Measurements from ENCODE around the gene CRYBG2. TPM values are rescaled to one million over a fixed set of nuclear protein-coding genes. Genes with fewer than 3 reads are reported as not detected.
A peak's percentile ranks its signal among the peaks of the same experiment; 100 is the strongest.
"Not testable (repeated sequence)": the region's sequence is repeated elsewhere in the genome, so short reads cannot be mapped to it uniquely, and the experiment has no call there.

CRYBG2 gene
- total RNA-seq, 1 donor from 2014 or later: 0.18 TPM

- DNase-seq (ENCODE audit: low spot score) (no peak), ATAC-seq (peak; percentile 36)
Measured at GRCh38 chr1:26350701-26351589, 3.0 kb downstream of the CRYBG2 start.

GRCh38 chr1:26350343-26350700 is 3.6 kb downstream of the CRYBG2 start:
- no peak for ATAC-seq
- DNase-seq (ENCODE audit: low spot score): no peak

GRCh38 chr1:26349877-26350244 is 4.1 kb downstream of the CRYBG2 start:
- no peak for ATAC-seq
- no peak for DNase-seq (ENCODE audit: low spot score)

GRCh38 chr1:26349188-26349876 is 4.6 kb downstream of the CRYBG2 start:
- DNase-seq (ENCODE audit: low spot score): no peak
- no peak for ATAC-seq

DNA sequence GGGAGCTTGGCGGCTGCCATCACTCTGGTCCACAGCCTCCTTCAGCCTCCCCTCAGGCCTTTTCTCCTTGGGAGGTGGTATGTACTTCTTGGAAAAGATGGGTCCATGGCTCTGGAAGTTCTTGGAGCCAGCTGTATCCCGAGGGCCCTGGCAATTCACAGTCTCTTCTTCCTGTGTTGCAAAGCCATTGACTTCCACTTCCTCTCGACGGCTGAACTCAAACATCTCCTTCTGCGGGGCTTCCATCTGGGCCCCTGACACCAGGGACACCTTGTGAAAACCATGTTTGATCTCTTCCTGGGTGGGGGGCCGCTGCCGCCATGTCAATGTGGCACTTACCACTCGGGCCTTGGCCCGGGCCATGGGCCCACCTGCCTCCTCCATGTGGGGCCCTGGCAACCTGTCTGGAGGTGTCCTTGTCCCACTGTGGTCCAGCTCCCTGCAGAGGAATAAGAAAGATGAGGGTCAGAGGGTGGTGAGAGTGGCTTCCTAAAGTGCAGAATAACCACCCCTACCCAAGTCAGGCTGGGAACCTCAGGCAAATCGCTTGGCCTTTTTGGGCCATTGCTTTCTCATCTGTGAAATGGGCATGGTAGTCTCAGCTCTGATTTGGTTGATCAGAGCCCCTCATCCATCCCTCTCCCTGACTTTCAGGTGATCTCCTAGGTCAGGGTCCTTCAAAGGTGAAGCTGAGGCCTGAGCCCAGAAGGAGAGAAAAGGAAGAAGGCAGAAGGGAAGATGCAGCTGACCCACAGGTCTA is 7.5 kb downstream of the CRYBG2 start:
- DNase-seq (ENCODE audit: low spot score) (no peak), ATAC-seq (no peak)

- ATAC-seq: no peak
- DNase-seq (ENCODE audit: low spot score): no peak
Measured at GRCh38 chr1:26345718-26346117, 8.2 kb downstream of the CRYBG2 start.

DNA sequence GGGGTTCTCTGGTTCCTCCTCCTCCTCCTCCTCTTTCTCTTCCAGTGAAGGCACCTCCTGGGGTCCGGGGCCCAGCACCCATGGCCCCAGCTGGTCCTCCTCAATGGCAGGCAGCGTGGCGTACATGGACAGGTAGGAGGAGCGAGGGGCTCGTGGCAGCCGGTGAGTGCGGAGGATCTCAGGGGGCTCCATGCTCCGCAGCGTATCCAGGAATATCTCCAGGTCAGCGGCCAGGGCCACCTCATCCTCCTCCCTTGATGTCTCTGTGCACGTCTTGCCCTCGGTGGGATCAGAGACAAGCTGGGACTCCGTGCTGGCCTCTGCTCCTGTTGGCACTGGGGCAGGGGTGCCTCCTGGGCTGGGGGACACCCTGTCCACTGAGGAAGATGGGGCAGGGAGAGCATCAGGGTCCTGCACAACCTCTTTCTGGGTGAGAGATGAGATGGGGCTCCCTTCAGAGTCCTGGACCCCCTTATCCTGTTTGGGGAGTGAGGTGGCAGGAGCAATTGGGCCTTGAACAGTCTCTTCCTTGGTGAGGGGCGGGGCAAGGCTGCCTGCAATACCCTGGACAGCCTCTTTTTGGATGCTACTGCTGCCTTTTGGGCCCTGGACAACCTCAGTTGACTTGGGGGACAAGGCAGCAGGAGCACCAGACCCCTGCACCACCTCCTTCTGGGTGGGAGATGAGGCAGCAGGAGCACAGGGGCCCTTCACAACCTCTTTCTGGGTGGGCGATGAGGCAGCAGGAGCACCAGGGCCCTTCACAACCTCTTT is 9.6 kb downstream of the CRYBG2 start:
- DNase-seq (ENCODE audit: low spot score) (no peak), ATAC-seq (no peak)

DNA sequence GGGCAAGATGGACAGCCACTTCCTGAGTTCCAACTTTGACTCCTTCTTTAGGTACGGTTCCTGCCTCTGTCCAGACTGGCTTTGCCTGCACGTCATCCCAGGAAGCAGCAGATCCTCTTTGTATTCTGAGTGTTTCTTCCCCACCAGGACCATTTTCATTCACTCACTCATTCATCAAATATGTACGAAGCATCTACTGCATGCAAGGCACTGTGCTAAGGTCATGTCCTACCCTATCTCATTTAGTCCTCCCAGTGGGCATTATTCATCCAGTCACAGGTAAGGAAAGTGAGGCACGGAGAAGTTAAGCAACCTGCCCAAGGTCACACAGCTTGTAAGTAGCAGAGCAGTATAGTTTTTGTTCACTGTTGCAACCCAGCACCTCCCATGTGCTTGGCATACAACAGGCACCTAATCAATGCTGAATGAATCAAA is 13.9 kb downstream of the CRYBG2 start:
- no peak for ATAC-seq
- DNase-seq (ENCODE audit: low spot score): no peak

- no peak for ATAC-seq
- DNase-seq (ENCODE audit: low spot score): no peak
Measured at GRCh38 chr1:26338670-26339069, 15.3 kb downstream of the CRYBG2 start.

- DNase-seq (ENCODE audit: low spot score) (no peak), ATAC-seq (no peak)
Measured at GRCh38 chr1:26337625-26338024, 16.3 kb downstream of the CRYBG2 start.

- ATAC-seq (no peak), DNase-seq (ENCODE audit: low spot score) (no peak)
Measured at GRCh38 chr1:26337206-26337535, 16.8 kb downstream of the CRYBG2 start.

DNA sequence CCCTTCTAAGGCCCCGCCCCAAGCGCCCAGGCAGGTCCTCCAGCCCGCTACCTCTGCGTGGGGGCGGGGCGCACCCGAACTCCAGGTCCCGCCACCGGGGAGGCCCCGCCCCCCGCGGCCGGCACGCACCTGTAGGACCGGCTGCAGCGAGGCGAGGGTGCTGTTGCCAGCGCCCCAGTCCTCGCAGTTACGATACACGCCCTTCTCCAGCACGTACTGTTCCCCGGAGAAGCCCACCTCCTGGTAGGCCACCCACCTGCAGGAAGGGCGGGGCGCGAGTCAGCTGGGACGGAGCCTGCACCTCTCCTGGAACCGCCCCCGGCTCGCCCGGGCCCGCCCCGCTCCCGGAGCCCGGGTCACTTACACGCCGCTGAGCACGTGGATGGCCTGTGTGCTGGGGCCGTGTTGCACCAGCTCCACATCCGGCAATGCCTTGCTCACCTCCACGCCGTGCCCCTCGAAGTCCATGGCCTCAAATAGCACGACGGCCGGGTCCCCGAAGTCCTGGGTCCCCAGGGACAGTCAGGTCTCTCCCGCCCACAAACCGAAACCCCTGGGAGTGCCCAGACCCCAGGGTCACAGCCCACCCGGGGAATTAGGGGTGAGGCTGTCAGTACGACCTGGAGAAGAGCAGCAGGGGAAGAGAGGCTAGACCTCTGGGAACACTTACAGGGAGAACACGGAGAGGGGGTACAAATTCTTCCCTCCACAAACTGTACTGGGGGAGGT is 17.3 kb downstream of the CRYBG2 start:
- peak; percentile 89 for DNase-seq (ENCODE audit: low spot score)
- peak; percentile 98 for ATAC-seq

DNA sequence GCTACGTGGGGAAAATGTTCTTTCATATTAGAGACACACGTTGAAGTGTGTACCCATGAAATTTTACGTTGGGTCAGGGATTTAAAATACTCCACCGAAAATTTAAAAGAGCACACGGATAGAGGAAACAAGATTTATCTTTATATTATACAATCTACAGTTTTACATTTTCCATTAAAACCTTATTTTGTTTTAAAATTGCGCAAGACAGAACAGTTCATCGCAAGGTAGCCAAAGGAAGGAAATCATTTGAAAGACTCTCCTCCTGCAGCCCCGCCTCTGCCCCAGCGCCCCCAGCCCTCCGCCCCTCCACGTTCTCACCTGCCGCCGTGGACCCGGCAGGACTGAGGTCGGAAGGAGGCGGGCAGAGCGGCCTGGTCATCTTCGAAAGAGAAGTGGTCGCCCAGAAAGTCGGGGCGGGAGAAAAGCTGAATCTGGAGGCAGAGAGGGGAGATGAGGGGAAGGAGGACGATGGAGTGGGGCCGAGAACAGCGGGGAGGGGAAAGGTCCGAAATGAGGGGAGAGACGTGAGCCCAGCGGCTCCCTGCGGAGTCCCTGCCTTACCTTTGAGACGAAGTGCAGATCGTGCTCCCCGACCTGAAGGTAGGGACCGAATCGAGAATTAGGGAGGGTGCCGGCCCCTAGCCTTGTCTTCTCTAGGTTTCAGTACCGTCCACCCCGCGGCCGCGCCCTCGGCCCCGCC is 18.0 kb downstream of the CRYBG2 start:
- peak; percentile 9 for ATAC-seq
- no peak for DNase-seq (ENCODE audit: low spot score)

DNA sequence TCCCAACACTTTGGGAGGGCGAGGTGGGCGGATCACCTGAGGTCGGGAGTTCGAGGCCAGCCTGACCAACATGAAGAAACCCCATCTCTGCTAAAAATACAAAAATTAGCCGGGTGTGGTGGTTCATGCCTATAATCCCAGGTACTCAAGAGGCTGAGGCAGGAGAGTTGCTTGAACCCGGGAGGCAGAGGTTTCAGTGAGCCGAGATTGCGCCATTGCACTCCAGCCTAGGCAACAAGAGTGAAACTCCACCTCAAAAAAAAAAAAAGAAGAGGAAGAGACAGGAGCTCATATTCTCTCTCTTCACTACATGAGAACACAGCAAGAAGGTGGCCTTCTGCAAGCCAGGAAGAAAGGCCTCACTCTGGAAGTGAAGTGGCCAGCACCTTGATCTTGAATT is 20.6 kb downstream of the CRYBG2 start:
- not testable (repeated sequence) for DNase-seq (ENCODE audit: low spot score); ATAC-seq

- no peak for ATAC-seq
- no peak for DNase-seq (ENCODE audit: low spot score)
Measured at GRCh38 chr1:26330276-26330675, 23.7 kb downstream of the CRYBG2 start.

DNA sequence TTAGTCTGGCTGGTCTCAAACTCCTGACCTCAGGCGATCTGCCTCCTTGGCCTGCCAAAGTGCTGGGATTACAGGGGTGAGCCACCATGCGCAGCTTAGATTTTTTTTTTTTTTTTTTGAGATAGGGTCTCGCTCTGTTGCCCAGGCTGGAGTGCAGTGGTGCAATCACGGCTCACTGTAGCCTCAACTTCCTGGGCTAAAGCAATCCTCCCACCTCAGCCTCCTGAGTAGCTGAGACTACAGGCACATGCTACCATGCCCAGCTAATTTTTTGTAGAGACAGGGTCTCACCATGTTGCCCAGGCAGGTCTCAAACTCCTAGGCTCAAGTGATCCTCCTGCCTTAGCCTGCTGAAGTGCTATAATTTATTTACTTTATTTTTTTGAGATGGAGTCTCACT is 24.6 kb downstream of the CRYBG2 start:
- not testable (repeated sequence) for DNase-seq (ENCODE audit: low spot score)

GRCh38 chr1:26328597-26328996 is 25.3 kb downstream of the CRYBG2 start:
- ATAC-seq (no peak), DNase-seq (ENCODE audit: low spot score) (no peak)

More for the DNA sequence above, 24.6 kb downstream of the CRYBG2 start:
- not testable (repeated sequence) for ATAC-seq

DNA sequence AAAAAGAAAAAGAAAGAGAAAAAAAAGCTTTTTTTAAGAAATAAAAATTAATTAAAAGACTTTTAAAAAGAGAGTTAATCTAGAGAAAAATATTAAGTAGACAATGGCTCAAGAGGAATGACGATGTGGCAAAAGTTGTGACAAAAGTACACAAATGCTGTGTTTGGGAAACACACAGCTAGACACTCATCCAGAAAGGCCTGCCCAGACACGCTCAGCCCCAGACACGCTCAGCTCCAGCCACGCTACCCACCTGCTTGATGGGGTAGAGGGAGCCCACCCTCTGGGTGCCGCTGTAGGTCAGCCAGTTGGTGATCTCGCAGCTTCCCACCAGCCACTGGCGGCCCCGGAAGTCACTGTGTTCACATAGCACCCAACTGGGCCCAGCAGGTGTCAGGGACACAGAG is 26.0 kb downstream of the CRYBG2 start:
- ATAC-seq (no peak), DNase-seq (ENCODE audit: low spot score) (no peak)

- no peak for ATAC-seq
Measured at GRCh38 chr1:26324550-26324949, 29.4 kb downstream of the CRYBG2 start.

GRCh38 chr1:26323382-26323781 is 30.5 kb downstream of the CRYBG2 start:
- DNase-seq (ENCODE audit: low spot score): no peak

More at GRCh38 chr1:26324550-26324949, 29.4 kb downstream of the CRYBG2 start:
- DNase-seq (ENCODE audit: low spot score): no peak

More at GRCh38 chr1:26323382-26323781, 30.5 kb downstream of the CRYBG2 start:
- ATAC-seq: no peak
